ENCODE measurements around the gene GSDME.
A peak's percentile ranks its signal among the peaks of the same experiment; 100 is the strongest.
"Not testable (repeated sequence)": the region's sequence is repeated elsewhere in the genome, so short reads cannot be mapped to it uniquely, and the experiment has no call there.

Gene GSDME

DNA sequence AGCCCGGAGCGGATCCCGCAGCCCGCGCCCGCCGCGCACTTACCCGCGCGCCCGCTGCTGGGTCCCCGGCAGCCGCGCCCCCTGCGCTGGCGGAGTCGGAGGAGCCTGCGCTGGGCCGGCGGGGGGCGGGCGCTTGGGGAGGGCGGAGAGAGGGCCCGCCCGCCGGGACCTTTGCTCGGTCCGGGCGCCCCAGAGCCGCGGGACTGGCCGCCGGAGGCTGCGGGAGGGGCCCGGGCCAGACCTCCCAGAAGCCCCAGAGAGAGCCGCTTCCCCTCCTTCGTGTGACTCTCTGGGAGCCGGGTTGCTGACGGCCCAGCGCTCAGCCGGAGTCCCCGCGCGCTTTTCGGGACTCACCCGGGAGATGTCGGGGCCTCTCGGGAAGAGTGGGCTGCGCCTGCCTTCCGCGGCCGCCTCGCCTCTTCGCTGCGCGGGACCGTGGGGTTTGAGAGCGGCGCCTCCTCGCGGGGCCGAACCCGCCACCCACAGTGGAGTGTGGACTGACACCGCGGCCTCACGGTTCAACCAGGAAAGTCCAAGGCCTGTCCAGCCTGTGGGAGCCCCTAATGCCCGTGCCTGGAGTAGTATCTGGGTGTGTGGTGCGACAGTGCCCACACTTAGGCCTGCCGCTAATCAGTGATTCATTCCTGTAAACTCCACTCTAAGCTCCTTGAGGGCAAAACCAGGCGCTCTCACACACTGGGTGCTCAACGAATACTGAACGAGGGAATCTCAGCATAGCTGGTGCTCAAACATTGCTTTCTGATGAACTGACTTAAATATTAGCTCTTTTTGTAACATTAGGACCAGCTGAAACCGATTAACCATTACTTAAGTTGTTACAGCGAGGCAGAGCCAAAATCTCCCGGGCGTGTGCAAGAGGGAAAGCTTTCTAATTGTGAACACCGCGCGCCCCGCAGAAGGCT, at the start of gene GSDME:
Gene GSDME, minus strand, starts transcription at position 112 of the 923 bp plus-strand sequence. CDS start 7,690 bp downstream, outside the sequence.
- DNase-seq (ENCODE audit: low read depth), result peak; percentile 18

DNA sequence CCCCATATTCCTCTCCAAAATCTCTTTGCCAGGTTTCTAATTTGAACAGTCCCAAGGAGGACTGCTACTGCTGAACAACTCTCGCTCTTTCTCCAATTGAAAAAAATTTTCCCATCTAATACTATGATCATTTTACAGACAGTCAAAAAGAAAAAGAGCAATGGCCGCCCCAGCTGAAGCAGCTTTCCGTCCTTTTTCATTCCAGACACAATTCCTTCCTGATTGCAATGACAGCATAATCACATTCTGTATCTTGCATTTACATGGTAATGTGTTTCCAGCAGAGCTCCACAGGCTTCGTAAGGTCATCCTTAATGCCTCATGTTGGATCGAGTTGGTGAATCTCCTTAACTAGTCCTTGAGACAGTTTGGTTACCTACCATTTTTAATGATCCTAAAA, 45.0 kb upstream of the GSDME start:
- no peak for DNase-seq (ENCODE audit: low read depth)

DNA sequence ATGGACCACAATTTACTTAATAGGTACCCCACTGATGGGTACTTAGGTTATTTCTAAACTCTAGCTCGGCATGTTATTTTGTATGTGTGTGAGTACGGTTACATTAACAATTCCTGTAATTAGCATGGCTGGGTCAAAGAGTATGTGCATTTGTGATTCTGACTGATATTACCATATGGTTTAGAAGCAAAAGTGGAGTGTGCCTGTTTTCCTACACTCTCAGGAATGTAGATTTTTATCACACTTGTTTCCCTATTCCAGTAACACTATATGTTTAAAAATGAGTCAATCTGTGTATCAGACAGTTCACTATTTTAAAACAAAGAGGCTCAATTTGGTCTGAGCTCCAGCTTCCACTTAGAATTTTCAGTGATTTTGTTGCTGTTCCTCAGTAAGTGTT, 44.6 kb upstream of the GSDME start:
- no peak for DNase-seq (ENCODE audit: low read depth)

DNA sequence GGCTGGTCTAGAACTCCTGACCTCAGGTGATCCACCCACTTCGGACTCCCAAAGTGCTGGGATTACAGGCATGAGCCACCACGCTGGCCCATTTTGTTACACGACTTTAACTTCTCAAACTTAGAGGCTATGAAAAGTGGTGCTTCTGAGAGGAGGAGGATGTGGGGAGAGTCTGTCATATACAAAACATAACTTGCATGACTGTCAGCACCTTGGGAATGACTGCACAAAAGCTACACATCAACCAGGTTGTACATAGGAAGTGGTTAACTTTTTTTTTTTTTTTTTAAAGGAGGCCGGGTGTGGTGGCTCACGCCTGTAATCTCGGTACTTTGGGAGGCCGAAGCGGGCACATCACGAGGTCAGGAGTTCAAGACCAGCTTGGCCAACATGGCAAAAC, 43.4 kb upstream of the GSDME start:
- no peak for DNase-seq (ENCODE audit: low read depth)

DNA sequence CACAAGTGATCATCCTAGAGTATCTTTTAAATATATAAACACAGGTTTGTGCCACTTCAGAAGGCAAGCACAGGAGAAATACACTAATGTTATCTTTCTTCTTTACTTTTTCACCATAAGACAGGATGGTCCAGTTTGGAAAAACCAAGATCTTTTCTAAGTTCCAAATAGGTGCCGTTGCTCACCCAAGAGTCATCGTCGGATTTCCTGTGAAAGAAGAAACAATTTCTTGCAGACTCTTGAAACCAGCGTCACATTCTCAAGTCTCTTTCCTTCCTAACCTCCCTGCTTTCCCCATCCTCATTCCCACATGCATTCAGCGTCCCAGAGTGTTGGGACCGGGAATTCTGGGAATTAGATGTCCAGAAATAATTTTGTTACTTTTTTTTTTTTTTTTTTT, 42.8 kb upstream of the GSDME start:
- no peak for DNase-seq (ENCODE audit: low read depth)

DNA sequence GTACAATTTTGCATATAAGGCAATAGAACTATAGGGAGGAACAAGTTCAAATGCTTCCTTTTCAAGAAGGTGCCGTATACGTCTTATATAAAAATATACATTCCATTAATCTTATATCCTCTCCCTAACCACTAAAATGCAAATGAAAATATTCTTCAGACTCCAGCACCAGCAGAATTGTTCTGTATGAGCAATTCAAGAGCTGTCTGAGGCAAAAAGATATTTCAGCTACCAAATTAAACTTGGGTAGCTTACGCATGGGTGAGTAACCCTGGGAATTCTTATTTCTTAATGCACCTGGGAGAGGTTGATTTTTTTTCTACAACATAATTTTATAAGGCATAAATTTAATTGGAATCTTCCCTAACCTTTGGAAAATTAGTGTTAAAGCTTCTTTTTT, 42.2 kb upstream of the GSDME start:
- DNase-seq (ENCODE audit: low read depth), result no peak

DNA sequence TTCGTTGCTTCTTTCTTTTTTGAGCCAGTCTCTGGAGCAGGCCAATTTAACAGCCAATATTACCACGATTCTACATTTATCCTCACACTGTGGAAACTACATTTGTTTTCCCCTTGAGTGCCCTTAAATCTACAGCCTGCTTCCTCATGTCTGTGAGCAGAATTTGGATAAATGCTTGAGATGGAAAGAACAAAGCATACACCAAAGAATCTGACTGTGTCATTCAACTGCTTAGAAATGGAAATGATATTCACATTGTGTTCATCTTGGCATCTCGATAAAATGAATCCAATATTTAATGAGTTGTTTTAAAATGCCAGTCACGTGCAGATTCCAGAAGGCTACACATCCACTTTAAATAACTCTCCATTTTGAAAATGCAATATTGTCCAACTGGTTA, 41.0 kb upstream of the GSDME start:
- DNase-seq (ENCODE audit: low read depth), result no peak

DNA sequence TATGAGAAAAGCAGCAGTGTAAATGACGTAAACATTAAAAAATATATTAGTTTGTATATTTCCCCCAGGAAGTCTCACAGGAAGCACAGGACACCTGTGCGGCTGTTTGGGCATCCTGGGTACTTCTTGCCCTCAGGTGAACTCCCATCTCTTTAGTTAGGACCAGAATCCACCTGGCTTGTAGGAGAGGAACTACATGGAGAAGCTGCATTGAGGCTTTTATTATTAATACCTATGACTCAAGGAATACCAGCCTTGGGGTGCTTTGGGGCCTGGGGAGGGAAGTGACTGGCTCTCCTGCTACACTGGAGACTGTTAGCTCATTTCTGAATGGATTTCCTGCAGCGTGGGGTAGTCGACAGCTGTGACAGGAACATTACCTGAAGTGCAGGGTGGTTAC, 40.0 kb upstream of the GSDME start:
- DNase-seq (ENCODE audit: low read depth), result no peak

DNA sequence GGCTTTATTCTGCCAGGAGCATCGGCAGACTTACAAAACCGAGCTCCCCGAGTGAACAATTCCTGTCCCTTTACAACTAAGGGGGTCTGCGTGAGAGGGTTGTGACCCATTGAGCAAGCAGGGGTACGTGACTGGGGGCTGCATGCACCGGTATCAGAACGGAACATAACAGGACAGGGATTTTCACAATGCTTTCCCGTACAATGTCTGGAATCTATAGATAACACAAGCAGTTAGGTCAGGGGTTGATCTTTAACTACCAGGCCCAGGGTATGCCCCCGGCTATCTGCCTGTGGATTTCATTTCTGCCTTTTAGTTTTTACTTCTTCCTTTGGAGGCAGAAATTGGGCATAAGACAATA, 38.1 kb upstream of the GSDME start:
- no peak for DNase-seq (ENCODE audit: low read depth)

DNA sequence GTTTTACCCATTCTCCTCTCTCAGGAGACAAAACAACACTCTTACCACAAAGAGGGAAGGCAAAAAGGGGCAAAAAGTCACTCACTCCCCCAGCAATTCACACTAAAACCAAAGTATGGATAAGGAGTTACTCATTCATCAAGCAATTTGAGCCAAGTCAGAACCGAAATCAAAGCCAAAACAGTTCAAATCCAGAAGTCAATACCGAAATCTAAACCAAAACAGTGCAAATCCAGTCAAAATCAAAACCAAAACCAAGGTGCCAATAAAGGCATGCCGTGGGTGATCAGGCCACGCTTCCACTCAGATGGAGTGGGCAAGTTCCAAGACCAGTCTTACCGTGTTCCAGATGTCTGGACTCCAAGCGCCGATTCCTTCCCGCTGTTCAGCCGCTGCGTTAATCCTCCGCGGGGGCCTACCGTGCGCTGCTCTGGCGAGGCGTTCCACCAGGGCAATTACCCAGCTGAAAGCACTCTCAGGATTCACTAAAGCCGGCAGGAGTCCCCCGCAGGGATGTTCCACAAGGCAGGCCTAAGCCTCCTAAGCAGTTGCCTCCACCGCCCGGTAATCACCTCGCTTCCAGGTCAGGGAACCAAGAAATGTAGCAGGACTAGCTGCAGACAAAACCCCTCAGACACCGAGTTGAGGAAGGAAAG, 37.6 kb upstream of the GSDME start:
- DNase-seq (ENCODE audit: low read depth), result not testable (repeated sequence)

DNA sequence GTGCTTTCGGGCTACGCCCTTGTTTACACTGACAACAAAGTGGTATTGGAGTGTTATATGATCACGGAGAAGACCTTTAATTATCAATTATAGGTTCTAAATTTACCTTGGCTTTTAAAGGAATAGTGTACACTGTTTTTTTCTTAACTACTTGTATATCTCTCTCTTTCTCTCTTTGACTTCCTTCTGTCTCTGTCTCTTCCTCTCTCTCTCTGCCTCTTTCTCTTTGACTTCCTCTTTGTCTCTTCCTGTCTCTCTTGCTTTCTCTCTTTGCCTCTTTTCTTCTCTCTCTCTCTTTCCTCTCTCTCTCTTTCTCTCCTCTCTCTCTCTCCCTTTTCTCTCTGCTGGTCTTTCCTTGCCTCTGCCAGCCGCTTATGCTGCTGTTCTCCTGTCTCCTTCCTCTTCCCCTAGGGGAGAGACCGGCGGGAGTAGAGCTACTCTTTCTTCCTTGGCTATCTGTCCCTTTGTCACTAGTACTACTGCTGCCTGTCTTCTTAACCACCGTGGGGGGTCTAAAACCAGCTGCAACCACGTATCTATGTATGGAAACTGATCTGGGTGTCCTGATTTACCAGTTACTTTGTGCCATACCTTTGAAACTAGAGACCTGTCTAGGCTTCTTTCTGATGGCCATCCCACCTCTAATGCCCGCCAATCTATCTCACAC, 36.9 kb upstream of the GSDME start:
- no peak for DNase-seq (ENCODE audit: low read depth)

DNA sequence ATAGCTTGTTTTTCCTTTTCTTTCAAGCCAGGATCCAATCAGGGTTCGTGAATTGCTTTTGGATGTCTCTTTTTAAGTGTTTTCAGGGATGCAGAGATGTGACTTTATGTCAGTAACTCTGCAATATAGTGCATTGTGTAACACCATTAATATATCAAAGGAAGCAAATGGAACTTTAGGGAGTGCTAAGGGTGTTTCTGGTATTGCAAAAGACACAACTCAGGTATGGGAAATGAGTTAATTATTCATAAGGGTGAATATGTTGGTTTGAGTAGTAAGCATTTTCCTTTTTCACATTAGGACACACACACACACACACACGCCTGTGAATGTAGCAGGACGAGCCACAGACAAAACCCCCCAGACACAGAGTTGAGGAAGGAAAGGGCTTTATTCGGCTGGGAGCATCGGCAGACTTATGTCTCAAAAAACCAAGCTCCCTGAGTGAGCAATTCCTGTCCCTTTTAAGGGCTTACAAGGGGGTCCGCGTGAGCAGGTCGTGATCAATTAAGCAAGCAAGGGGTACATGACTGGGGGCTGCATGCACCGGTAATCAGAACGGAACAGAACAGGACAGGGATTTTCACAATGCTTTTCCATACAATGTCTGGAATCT, 31.8 kb upstream of the GSDME start:
- no peak for DNase-seq (ENCODE audit: low read depth)

DNA sequence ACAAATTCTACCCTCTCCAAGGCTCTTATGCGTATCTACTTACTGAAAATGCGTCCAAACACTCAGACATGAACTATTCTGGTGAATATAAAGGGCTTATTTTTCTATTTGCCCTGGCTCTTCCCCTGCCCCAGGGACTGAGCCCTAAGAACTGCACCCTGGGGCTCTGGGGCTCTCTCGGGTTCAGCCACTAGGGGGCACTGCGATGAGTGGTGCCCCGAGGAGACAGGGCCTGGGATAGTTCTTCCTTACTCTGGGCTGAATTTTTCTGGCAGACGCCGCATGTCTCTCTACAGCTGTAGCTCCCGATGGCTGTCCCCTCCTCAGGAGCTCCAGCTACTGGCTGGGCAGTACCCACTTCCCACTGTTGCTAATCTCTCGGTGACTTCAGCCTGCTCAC, 30.8 kb upstream of the GSDME start:
- DNase-seq (ENCODE audit: low read depth), result no peak

DNA sequence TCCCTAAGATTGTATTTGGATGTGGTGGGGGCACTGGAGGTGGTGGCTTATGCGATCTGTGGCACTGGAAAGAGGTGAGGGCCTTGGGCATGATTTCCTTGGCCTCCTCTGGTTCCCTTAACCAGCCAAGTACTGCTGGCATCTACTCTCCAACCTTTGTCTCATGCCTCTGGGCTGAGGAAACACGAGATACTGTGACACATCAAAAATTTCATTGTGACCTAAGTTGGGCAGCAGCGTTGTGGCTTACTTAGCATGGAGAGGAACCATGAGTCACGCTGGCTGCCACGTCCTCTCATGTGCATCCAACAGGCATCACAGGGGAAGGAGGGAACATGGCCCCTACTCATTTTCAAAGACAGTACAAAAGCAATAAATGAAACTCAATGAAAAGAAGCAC, 29.7 kb upstream of the GSDME start:
- DNase-seq (ENCODE audit: low read depth), result no peak

DNA sequence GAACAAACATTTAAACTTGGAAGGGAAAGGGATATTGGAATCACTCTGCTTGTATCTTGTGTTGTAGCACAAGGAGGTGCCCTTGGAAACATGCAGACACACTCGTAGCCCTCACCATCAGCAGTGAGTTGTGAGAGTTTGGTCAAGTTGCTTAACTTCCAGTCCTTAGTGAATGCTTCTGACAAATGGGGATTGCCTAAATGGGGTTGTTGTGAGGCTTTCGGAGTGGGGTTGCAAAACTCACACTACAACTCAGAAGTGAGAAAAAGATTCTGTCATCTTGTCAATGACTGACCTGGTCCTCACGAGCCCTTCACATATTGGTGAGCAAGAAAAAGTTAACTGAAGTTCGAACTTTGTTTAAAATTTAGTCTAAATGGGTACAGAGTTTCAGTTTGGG, 29.0 kb upstream of the GSDME start:
- no peak for DNase-seq (ENCODE audit: low read depth)

DNA sequence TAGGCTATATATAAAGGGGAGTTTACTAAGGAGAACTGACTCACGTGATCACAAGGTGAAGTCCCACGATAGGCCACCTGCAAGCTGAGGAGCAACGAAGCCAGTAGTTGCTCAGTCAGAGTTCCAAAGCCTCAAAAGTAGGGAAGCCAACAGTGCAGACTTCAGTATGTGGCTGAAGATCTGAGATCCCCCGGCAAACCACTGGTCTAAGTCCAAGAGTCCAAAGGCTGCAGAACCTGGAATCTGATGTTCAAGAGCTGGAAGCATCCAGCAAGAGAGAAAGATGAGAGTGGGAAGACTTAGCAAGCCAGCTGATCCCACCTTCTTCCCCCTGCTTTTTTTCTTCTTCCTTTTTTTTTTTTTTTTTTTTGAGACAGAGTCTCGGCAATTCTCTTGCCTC, 27.0 kb upstream of the GSDME start:
- DNase-seq (ENCODE audit: low read depth), result no peak

DNA sequence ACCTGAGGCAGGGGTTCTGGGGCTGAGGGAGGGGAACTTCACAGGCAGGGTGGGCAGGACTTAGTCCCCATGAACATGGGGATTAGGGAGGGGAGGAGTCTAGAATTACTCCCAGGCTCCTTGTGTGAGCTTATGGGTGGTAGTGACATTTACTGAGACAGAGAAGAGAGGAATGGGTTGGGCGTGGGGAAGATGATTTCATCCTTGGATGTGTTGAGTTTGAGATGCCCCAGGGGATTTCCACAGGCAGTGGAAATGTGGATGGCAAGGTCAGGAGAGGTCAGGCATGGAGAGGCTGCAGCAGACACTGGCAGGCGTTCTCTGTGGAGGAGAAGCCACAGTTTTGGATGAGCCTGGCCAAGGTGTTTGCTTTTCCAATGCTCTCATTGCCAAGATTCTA, 26.4 kb upstream of the GSDME start:
- DNase-seq (ENCODE audit: low read depth), result no peak

DNA sequence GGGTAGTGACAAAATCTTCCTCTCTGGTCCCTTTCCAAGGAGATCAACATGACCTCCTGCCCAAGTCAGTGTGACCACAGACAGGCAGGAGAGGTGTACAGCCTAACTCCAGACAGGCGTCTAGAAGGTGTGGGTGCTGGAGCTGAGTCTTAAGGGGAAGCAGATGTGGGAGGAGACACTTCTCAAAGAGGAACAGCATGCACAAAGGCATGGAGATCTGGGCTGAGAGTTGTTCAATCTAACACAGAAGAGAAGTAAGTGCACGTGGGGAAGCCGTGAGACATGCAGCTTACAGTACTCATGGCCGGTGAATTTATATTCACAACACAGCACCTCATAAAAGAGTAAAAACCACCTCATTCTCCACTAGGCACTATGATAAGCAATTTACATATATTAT, 23.8 kb upstream of the GSDME start:
- no peak for DNase-seq (ENCODE audit: low read depth)

DNA sequence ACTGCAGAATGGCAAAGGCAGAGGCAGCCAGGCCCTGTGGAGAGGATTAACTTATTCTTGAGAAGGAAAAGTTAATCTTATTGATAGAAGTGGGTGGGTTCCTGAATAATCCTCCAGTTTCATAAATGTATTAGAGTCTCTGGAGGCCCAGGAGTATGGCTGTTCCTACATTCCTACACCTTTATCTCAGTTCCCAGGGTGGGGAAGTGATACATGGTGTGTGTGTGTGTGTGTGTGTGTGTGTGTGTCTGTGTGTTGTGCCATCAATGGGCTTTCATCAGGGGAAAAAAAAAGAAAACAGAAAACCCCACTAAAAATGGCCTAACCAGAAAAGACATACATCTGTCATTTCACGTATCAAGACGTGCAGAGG, 22.0 kb upstream of the GSDME start:
- no peak for DNase-seq (ENCODE audit: low read depth)

DNA sequence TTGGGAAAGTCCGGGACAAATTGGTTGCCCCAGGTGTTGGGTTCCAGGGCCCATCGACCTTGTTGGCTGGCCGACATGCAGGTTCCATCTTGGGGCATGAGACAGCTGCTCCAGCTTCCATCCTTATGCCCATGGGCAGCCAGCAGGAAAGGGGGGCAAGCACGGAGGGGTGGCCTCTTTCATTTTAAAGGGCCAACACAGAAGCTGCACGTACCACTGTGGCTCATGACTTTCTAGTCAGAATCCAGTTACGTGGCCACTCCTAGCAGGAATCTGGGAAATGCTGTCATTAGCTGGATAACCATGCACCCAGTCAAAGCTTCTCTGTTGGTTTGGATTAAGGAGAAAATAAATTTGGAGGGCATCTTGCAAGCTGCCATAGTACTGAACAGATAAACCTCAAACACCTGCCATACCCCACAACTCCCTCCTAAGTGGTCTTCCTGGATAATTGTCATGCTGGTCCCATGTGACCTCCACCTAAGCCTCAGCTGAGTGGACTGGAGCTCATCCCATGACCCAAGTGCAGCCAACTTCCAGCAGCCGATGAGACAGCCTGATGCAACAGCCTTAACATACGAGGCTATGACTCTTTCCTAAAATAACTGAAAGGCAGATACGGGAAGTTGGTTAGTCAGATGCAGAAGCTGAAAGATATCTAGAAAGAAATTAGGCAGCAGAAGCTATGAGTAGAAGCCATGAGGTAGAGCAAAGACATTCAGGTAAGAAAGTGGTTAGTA, 21.4 kb upstream of the GSDME start:
- DNase-seq (ENCODE audit: low read depth), result no peak

DNA sequence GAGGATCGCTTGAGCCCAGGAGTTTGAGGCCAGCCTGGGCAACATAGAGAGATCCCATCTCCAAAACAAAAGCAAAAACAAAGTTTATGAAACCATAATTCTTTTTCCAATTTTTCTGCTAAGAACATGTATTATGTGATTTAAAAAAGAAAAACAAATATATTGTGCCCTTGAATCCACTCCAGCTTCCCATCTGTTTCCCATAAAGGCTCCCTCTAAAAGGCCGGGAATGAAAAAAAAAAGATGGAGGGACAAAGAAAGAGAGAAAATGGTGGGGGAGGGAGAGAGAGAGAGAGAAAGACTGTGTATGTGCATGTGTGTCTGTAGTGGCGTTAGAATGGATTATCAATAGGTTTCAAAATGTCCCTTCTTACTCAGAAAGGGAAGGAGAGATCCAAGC, 20.5 kb upstream of the GSDME start:
- DNase-seq (ENCODE audit: low read depth), result no peak

DNA sequence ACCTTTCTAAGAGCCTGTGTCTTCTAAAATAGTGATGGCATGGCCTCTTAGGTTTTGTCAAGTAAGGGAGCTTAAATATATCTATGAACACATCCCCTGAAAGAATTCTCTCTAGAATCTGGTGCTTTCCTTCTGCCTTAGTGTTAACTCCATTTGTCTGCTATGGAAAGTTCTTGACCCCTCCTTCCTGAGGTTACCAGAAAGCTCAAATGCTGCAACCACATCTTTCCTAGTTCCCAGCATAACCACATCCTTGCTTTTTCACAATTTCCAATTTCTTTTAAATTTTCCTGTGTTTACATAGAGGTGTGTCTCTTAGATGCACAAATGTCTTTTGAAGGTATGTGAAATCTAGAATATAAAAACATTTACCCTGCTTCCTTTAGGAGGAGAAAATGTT, 16.4 kb upstream of the GSDME start:
- no peak for DNase-seq (ENCODE audit: low read depth)

All from stimulated activated CD8-positive, alpha-beta memory T cell treated with anti-CD3 and anti-CD28 coated beads, Interleukin-4, amount 100 ng/mL, for 24 hours (primary cell).